Thyroid gland (tissue), 4 donors: ENCODE data around the gene FLT1. TPM values are rescaled to one million over a fixed set of nuclear protein-coding genes. Genes with fewer than 3 reads are reported as not detected.

Source experiments
- DNase-seq, 2 donors: peaks; one replicate each; pipeline ENCODE4 v3.0.0-alpha.2; 2019
- H3K27ac ChIP-seq, 3 donors: fragments of 200-600 bp; sonication (generic); 1 replicate in 2 of 3; 2 replicates in 1 of 3; pipeline ENCODE4 v1.5.1; 2016 to 2019; ENCODE audit warnings: mild to moderate bottlenecking in 1 of 3, moderate library complexity in 1 of 3
- H3K27me3 ChIP-seq: fragments of 200-600 bp; sonication (generic); one replicate; pipeline ENCODE4 v1.5.1; 2019
- H3K36me3 ChIP-seq, 2 donors: fragments of 200-600 bp; sonication (generic); one replicate each; pipeline ENCODE4 v1.5.1; 2016 to 2019
- H3K4me1 ChIP-seq, 2 donors: fragments of 200-600 bp; sonication (generic); one replicate each; pipeline ENCODE4 v1.5.1; 2017 to 2019
- H3K4me3 ChIP-seq, 3 donors: fragments of 200-600 bp; sonication (generic); replicated peaks in 1 of 3; 1 replicate in 2 of 3; 2 replicates in 1 of 3; pipeline ENCODE4 v1.5.1; 2016; ENCODE audit warnings: mild to moderate bottlenecking in 1 of 3
- H3K9me3 ChIP-seq: fragments of 200-600 bp; sonication (generic); one replicate; pipeline ENCODE4 v1.5.1; 2017
- POLR2A ChIP-seq, 2 donors: fragments of 450-650 bp; IDR thresholded peaks; one replicate each; pipeline ENCODE4 v1.6.1; 2017; ENCODE audit warnings: antibody characterized with exemption in 2 of 2, mild to moderate bottlenecking in 2 of 2, moderate library complexity in 1 of 2
- WGBS, 2 donors: methylation state at CpG; one replicate each; pipeline ENCODE4 v1.1.5; 2017; 5-methylcytosine and 5-hydroxymethylcytosine counted together
- intact Hi-C: fragments of 100-400 bp; cut with DNase I; formaldehyde crosslinking; loops from one replicate; pipeline ENCODE4 v1.15.1; 2023
- total RNA-seq, 4 donors: library from RNA; depleted of rRNA; stranded (reverse); fragments of >200 nt; gene quantifications; one replicate each; pipeline ENCODE4 v1.2.3, GENCODE V29; 2016
- TF ChIP-seq, protein P1 (sequence below), 6 experiments: fragments of 200-600 bp in 3 of 6; fragments of 450-650 bp in 3 of 6; sonication (generic) in 3 of 6; IDR thresholded peaks; one replicate each; pipeline ENCODE4 v1.5.1; 2016 to 2019; ENCODE audit warnings: antibody characterized with exemption in 6 of 6, mild to moderate bottlenecking in 2 of 6, inconsistent platforms in 1 of 6, moderate library complexity in 1 of 6

The FLT1 gene
- total RNA-seq, 4 donors from 2014 or later: 23.4 to 132 (median 44.4) TPM

DNA sequence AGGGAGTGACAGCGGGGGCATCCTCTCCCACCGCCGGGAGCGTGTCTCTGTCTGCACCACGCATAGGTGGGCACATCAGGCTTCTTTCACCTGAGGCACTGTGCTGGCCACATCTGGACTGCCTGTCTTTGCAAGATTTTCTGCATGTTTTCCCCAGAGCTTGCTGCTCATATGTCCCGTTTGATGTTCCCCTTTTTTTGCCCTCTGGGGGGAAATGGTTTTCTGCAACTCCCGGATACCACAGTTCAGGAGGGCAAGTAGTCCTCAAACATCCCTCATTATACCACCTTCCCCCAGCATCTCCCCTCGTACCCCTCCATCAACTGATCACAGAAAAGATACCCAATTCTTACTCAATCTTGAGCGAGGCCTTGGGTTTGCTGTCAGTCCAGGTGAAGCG is 188.6 kb downstream of the FLT1 start:
- Histone ChIP-seq H3K36me3 (no peaks in the 10 kb centered on the region), H3K4me3 (no peak overlapping the region), H3K27ac (no peak overlapping the region), H3K9me3 (no peaks in the 10 kb centered on the region), H3K27me3 (no peaks in the 10 kb centered on the region), H3K4me1 (no peaks in the 10 kb centered on the region)
- no peak for DNase-seq
- no peak for TF ChIP-seq POLR2A (IDR thresholded peaks at IDR 0.05)
- TF ChIP-seq, protein P1, sequence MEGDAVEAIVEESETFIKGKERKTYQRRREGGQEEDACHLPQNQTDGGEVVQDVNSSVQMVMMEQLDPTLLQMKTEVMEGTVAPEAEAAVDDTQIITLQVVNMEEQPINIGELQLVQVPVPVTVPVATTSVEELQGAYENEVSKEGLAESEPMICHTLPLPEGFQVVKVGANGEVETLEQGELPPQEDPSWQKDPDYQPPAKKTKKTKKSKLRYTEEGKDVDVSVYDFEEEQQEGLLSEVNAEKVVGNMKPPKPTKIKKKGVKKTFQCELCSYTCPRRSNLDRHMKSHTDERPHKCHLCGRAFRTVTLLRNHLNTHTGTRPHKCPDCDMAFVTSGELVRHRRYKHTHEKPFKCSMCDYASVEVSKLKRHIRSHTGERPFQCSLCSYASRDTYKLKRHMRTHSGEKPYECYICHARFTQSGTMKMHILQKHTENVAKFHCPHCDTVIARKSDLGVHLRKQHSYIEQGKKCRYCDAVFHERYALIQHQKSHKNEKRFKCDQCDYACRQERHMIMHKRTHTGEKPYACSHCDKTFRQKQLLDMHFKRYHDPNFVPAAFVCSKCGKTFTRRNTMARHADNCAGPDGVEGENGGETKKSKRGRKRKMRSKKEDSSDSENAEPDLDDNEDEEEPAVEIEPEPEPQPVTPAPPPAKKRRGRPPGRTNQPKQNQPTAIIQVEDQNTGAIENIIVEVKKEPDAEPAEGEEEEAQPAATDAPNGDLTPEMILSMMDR (IDR thresholded peaks at IDR 0.05): no peak
- intact Hi-C loops: no loop called here
- 87 to 90% methylated on average over 10 of the region's 10 CpGs for WGBS, 2 donors

DNA sequence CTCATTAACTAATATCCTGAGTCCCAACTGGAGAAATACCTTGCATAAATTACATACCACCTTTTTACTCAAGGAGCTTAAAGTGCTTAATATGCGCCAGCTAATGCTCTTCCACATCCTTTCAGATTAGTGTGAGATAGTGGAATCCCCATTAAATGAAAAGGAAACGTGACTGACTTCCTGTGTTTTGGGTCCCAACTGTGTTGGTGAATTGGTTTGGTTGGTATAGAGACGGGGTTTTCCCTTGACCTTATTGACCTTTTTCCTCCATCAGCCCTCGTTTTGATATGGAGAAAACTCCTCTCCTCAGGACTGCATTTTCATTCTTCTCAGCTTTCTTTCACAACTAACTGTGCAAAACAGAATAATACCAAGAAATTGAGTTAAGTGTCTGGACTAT is 193.1 kb downstream of the FLT1 start:
- Histone ChIP-seq H3K9me3 (no peaks in the 10 kb centered on the region), H3K4me3 (no peak overlapping the region), H3K27ac (no peak overlapping the region), H3K27me3 (no peaks in the 10 kb centered on the region), H3K4me1 (no peaks in the 10 kb centered on the region), H3K36me3 (no peaks in the 10 kb centered on the region)
- 66 to 74% methylated on average over 4 of the region's 4 CpGs for WGBS, 2 donors
- intact Hi-C loops: no loop called here
- DNase-seq: no peak
- TF ChIP-seq, protein P1 (IDR thresholded peaks at IDR 0.05): no peak
- TF ChIP-seq POLR2A (IDR thresholded peaks at IDR 0.05): no peak

DNA sequence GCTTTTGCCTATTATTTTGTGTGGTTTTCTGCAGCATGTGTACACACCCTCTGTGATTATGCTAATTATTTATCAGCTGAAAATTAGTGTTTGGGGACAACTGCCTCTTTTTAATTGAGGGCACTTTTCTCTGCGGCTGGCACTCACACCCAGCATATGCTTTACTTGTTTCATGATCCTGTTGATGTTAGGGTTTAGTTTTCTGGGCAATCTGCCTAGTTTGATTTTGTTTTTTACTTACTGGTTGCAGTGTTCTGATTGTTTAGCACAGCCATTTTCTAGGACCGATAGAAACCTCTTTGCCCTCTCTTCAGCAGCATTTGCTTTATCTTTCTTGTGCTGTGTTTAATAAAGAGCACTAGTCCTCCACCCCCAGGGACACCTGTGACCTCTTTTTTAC is 195.0 kb downstream of the FLT1 start:
- intact Hi-C loops: no loop called here
- H3K4me3 ChIP-seq: no peak overlapping the region
- TF ChIP-seq, protein P1 (IDR thresholded peaks at IDR 0.05): no peak
- TF ChIP-seq POLR2A (IDR thresholded peaks at IDR 0.05): no peak
- no peaks in the 10 kb centered on the region for H3K36me3 ChIP-seq
- H3K9me3 ChIP-seq: no peaks in the 10 kb centered on the region
- H3K4me1 ChIP-seq: no peaks in the 10 kb centered on the region
- H3K27me3 ChIP-seq: no peaks in the 10 kb centered on the region
- H3K27ac ChIP-seq: no peak overlapping the region
- 54 to 72% methylated on average over 2 of the region's 2 CpGs for WGBS, 2 donors
- DNase-seq: no peak

DNA sequence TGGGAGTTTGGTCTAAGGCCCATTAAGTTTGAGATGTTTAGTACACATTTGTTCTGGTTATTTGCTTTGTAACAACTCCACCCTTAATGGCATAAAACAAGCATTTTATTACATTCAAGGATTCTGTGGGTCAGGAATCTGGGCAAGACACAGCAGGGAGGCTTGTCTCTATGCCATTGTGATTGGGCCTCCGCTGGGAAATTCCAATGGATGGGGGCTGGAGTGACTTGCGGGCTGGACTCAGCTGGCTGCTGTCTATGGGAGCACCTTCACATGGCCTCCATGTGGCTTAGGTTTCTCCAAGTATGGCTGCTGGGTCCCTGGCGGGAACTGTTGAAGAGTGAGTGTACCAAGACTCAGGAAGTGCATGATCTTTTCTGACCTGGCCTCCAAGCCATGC is 197.6 kb downstream of the FLT1 start:
- peaks cover 5 to 20% of the 10 kb centered on the region in 2 donors for H3K36me3 ChIP-seq
- H3K9me3 ChIP-seq: no peaks in the 10 kb centered on the region
- no peak for DNase-seq
- H3K4me3 ChIP-seq: no peak overlapping the region
- H3K4me1 ChIP-seq: no peaks in the 10 kb centered on the region
- WGBS, 2 donors: 87 to 90% methylated on average over 3 of the region's 3 CpGs
- TF ChIP-seq POLR2A (IDR thresholded peaks at IDR 0.05): no peak
- TF ChIP-seq, protein P1 (IDR thresholded peaks at IDR 0.05): no peak
- intact Hi-C loops: no loop called here
- no peaks in the 10 kb centered on the region for H3K27me3 ChIP-seq
- H3K27ac ChIP-seq: no peak overlapping the region

DNA sequence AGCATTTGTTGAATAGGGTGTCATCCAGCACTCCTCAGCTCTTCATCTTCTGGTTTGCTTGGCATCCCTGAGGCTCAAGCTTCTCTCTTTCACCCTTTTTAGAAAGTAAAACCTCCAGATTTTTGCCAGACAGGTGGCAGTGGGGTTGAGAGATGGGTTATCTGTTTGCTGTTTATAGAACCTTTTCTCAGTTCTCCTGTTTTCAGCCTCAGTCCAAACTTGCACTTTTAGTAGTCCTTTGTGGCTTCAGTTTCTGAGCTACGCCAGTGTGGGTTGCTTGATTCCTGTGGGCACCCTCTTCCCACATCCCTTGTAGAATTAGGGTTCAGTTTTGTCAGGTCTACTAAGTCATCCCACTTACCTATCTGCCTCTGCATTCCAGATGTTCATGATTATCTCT is 208.7 kb downstream of the FLT1 start:
- WGBS, 2 donors: 97% methylated on average over 1 of the region's 1 CpG
- H3K36me3 ChIP-seq: peaks cover 6 to 28% of the 10 kb centered on the region in 2 donors

More for the DNA sequence above, 208.7 kb downstream of the FLT1 start:
- TF ChIP-seq, protein P1 (IDR thresholded peaks at IDR 0.05): no peak
- TF ChIP-seq POLR2A (IDR thresholded peaks at IDR 0.05): no peak
- no peak overlapping the region for H3K4me3 ChIP-seq
- no peak overlapping the region for H3K27ac ChIP-seq
- no peaks in the 10 kb centered on the region for H3K27me3 ChIP-seq
- intact Hi-C loops: no loop called here
- no peaks in the 10 kb centered on the region for H3K4me1 ChIP-seq
- DNase-seq: no peak
- no peaks in the 10 kb centered on the region for H3K9me3 ChIP-seq
